PC-3 (cell line): ENCODE data around the gene STXBP3. TPM values are rescaled to one million over a fixed set of nuclear protein-coding genes. Genes with fewer than 3 reads are reported as not detected.

Experiments used
- ATAC-seq: fragments of 200-7000 bp; cut with Tn5 transposase; 2 replicates; pipeline ENCODE4 v1.9.1; 2020; ENCODE audit warnings: mild to moderate bottlenecking, moderate library complexity
- BruUV-seq: library from RNA; stranded (reverse); fragments of 400-500 nt; replicated peaks from 2 replicates; lab custom pipeline; 2021; lab: Mats Ljungman, UMichigan
- CTCF ChIA-PET: fragments of 300-600 bp; sonication (Branson Sonifier 250); formaldehyde crosslinking; loops from one replicate; lab custom pipeline; 2022; ENCODE audit warnings: antibody characterized with exemption; lab: Charles Lee
- POLR2A ChIA-PET: fragments of 300-600 bp; sonication (Branson Sonifier 250); formaldehyde crosslinking; loops from one replicate; lab custom pipeline; 2022; ENCODE audit warnings: antibody characterized with exemption; ENCODE audit not compliant: unreplicated experiment; lab: Charles Lee
- DNase-seq: peaks from one replicate; pipeline ENCODE4 v3.0.0-alpha.2; 2015
- H2AFZ ChIP-seq: fragments of 300-600 bp; sonication (generic); 2 replicates; pipeline ENCODE4 v1.6.0; 2016; ENCODE audit warnings: antibody characterized with exemption, low read length
- H3F3A ChIP-seq: fragments of 300-600 bp; sonication (generic); one replicate; pipeline ENCODE4 v1.6.0; 2017; ENCODE audit warnings: antibody characterized with exemption, low read length, control low read depth, mild to moderate bottlenecking; ENCODE audit not compliant: unreplicated experiment
- H3K27ac ChIP-seq: fragments of 300-600 bp; sonication (generic); 2 replicates; pipeline ENCODE4 v1.5.1; 2016; ENCODE audit warnings: mild to moderate bottlenecking, low read length
- H3K27me3 ChIP-seq: fragments of 300-600 bp; sonication (generic); 2 replicates; pipeline ENCODE4 v1.6.1; 2016; ENCODE audit warnings: low read length, mixed read lengths
- H3K36me3 ChIP-seq: fragments of 300-600 bp; sonication (generic); 2 replicates; pipeline ENCODE4 v1.6.1; 2016; ENCODE audit warnings: low read depth, mixed run types, low read length, mixed read lengths
- H3K4me1 ChIP-seq: fragments of 300-600 bp; sonication (generic); 2 replicates; pipeline ENCODE4 v1.5.1; 2016; ENCODE audit warnings: low read length; ENCODE audit not compliant: insufficient read depth
- H3K4me2 ChIP-seq: fragments of 300-600 bp; sonication (generic); 2 replicates; pipeline ENCODE4 v1.6.0; 2016; ENCODE audit warnings: low read length
- H3K4me3 ChIP-seq: fragments of 300-600 bp; sonication (generic); 2 replicates; pipeline ENCODE4 v1.5.1; 2016; ENCODE audit warnings: mild to moderate bottlenecking, low read length, mixed read lengths
- H3K79me2 ChIP-seq: fragments of 300-600 bp; sonication (generic); 2 replicates; pipeline ENCODE4 v1.6.1; 2017; ENCODE audit warnings: low read length, mixed read lengths
- H3K9ac ChIP-seq: fragments of 300-600 bp; sonication (generic); 2 replicates; pipeline ENCODE4 v1.6.0; 2016; ENCODE audit warnings: mild to moderate bottlenecking, low read length
- H3K9me2 ChIP-seq: fragments of 300-600 bp; sonication (generic); replicated peaks from 2 replicates; pipeline ENCODE4 v1.6.1; 2016; ENCODE audit warnings: mixed run types, low read length, mixed read lengths
- H3K9me3 ChIP-seq: fragments of 300-600 bp; sonication (generic); 2 replicates; pipeline ENCODE4 v1.6.1; 2016; ENCODE audit warnings: low read length, mixed read lengths
- H4K20me1 ChIP-seq: fragments of 300-600 bp; sonication (generic); 2 replicates; pipeline ENCODE4 v1.6.1; 2016; ENCODE audit warnings: low read length, mixed read lengths
- CTCF ChIP-seq: fragments of 300-600 bp; sonication (generic); conservative IDR thresholded peaks from 2 replicates; pipeline ENCODE4 v1.5.1; 2017; ENCODE audit warnings: antibody characterized with exemption, low read depth, mild to moderate bottlenecking, low read length
- EZH2 ChIP-seq: fragments of 300-600 bp; sonication (generic); IDR thresholded peaks from one replicate; pipeline ENCODE4 v1.6.1; 2017; ENCODE audit warnings: antibody characterized with exemption, mild to moderate bottlenecking, low read length; ENCODE audit not compliant: unreplicated experiment
- EZH2phosphoT487 ChIP-seq: fragments of 300-600 bp; sonication (generic); IDR thresholded peaks from 2 replicates; pipeline ENCODE4 v1.6.1; 2018; ENCODE audit warnings: mild to moderate bottlenecking, antibody characterized with exemption, low read length, borderline replicate concordance
- intact Hi-C: fragments of 100-400 bp; cut with micrococcal nuclease; formaldehyde crosslinking; loops from 2 replicates; pipeline ENCODE4 v1.9.0; 2023
- total RNA-seq: library from RNA; depleted of rRNA; stranded (reverse); fragments of >200 nt; gene quantifications from 2 replicates; pipeline ENCODE4 v1.2.3, GENCODE V29; 2014

The STXBP3 gene
- total RNA-seq, 1 experiment from 2014 or later = 17.2 TPM

- BruUV-seq = no TSS peak
- H3K4me1 ChIP-seq = peaks cover 39% of the 10 kb centered on the region
- POLR2A ChIA-PET = no interaction called here
- no peaks in the 10 kb centered on the region for H3F3A ChIP-seq
- DNase-seq (no peak), ATAC-seq (no peak)
- intact Hi-C loops = no loop called here
- H3K4me2 ChIP-seq = no peak overlapping the region
- H3K27me3 ChIP-seq = no peaks in the 10 kb centered on the region
- H3K9me2 ChIP-seq = no peaks in the 10 kb centered on the region
- no peaks in the 10 kb centered on the region for H3K9me3 ChIP-seq
- H3K36me3 ChIP-seq = no peaks in the 10 kb centered on the region
- no peak overlapping the region for H2AFZ ChIP-seq
- no peak overlapping the region for H3K9ac ChIP-seq
- no peak for TF ChIP-seq EZH2phosphoT487
- no peak for TF ChIP-seq CTCF
- TF ChIP-seq EZH2 = no peak
- H3K27ac ChIP-seq = no peak overlapping the region
- no peaks in the 10 kb centered on the region for H3K79me2 ChIP-seq
- H4K20me1 ChIP-seq = no peaks in the 10 kb centered on the region
- CTCF ChIA-PET = no interaction called here
- no peak overlapping the region for H3K4me3 ChIP-seq
Observed at GRCh38 chr1:108832929-108833328, 86.5 kb downstream of the STXBP3 start.

- H3K27me3 ChIP-seq = no peaks in the 10 kb centered on the region
- H3K27ac ChIP-seq = no peak overlapping the region
- no peaks in the 10 kb centered on the region for H4K20me1 ChIP-seq
- ATAC-seq (no peak), DNase-seq (no peak)
- TF ChIP-seq CTCF (no peak), EZH2phosphoT487 (no peak), EZH2 (no peak)
- intact Hi-C loops = no loop called here
- H3K36me3 ChIP-seq = no peaks in the 10 kb centered on the region
- no peaks in the 10 kb centered on the region for H3K4me1 ChIP-seq
- H2AFZ ChIP-seq = no peak overlapping the region
- H3K4me3 ChIP-seq = no peak overlapping the region
- no peaks in the 10 kb centered on the region for H3F3A ChIP-seq
- CTCF ChIA-PET = no interaction called here
- H3K4me2 ChIP-seq = no peak overlapping the region
- H3K9ac ChIP-seq = no peak overlapping the region
- POLR2A ChIA-PET = no interaction called here
- BruUV-seq = no TSS peak
- H3K9me2 ChIP-seq = no peaks in the 10 kb centered on the region
- H3K79me2 ChIP-seq = no peaks in the 10 kb centered on the region
- H3K9me3 ChIP-seq = no peaks in the 10 kb centered on the region
Observed at GRCh38 chr1:108841703-108842102, 95.2 kb downstream of the STXBP3 start.

- Histone ChIP-seq H3K27ac (no peak overlapping the region), H3K36me3 (no peaks in the 10 kb centered on the region), H3K9me3 (no peaks in the 10 kb centered on the region), H3K4me2 (no peak overlapping the region), H3K9ac (no peak overlapping the region), H3K79me2 (no peaks in the 10 kb centered on the region), H3K4me1 (no peaks in the 10 kb centered on the region), H3K4me3 (no peak overlapping the region), H3F3A (no peaks in the 10 kb centered on the region), H3K9me2 (no peaks in the 10 kb centered on the region), H3K27me3 (no peaks in the 10 kb centered on the region), H2AFZ (no peak overlapping the region), H4K20me1 (no peaks in the 10 kb centered on the region)
- TF ChIP-seq EZH2 (no peak), EZH2phosphoT487 (no peak), CTCF (no peak)
- CTCF ChIA-PET = no interaction called here
- POLR2A ChIA-PET = no interaction called here
- intact Hi-C loops = no loop called here
- no peak for DNase-seq
- no peak for ATAC-seq
- no TSS peak for BruUV-seq
Observed at GRCh38 chr1:108842525-108843181, 96.2 kb downstream of the STXBP3 start.
